Measurements from ENCODE around the gene DNAJB1. TPM values are rescaled to one million over a fixed set of nuclear protein-coding genes. Genes with fewer than 3 reads are reported as not detected.
"Not testable (repeated sequence)": the region's sequence is repeated elsewhere in the genome, so short reads cannot be mapped to it uniquely, and the experiment has no call there.

Gene DNAJB1
- polyA plus RNA-seq (ENCODE audit: insufficient read length in 4 of 4): 100 to 1,000 TPM in 2 of 4 donors, 10 to 100 TPM in 2; 91.5 to 104 (median 101) TPM

DNA sequence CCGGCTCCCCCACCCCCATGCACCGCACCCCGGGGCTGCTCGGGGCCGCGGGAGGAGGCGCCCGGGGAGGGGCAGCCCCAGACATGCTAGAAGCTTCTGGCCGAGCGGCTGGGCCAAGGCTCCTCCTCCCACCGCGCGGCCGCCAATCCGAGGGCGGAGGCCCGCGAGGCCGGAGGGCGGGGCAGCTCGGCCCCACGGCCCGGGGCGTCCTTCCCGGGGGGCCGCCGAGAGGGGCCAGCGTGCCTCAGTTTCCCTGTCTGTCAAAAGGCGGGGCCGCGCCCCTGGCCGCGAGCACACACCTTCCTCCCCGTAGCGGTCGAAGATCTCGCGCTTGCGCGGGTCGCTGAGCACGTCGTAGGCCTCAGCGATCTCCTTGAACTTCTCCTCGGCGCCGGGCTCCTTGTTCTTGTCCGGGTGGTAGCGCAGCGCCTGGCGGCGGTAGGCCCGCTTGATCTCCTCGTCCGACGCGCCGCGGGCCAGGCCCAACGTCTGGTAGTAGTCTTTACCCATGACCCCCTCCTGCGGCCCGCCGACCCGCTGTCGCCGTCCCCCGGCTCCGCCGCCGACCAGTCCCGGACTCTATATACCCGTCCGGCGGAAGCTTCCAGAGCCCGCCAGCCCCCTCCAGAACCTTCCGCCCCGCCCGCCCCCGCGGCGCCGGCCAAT, at the start of gene DNAJB1:
TSS of gene DNAJB1 (minus strand) at position 558 of the 666 bp plus-strand sequence. CDS start at position 510, 48 bp downstream.
- peak in 1 of 4 donors; percentile 64 for DNase-seq (ENCODE audit: low read depth in 4 of 4, low spot score in 2 of 4)

GRCh38 chr19:14567079-14567478, 48.9 kb upstream of the DNAJB1 start:
- DNase-seq (ENCODE audit: low read depth in 4 of 4, low spot score in 2 of 4): no peak

GRCh38 chr19:14566712-14567077, 48.5 kb upstream of the DNAJB1 start:
- no peak for DNase-seq (ENCODE audit: low read depth in 4 of 4, low spot score in 2 of 4)

DNA sequence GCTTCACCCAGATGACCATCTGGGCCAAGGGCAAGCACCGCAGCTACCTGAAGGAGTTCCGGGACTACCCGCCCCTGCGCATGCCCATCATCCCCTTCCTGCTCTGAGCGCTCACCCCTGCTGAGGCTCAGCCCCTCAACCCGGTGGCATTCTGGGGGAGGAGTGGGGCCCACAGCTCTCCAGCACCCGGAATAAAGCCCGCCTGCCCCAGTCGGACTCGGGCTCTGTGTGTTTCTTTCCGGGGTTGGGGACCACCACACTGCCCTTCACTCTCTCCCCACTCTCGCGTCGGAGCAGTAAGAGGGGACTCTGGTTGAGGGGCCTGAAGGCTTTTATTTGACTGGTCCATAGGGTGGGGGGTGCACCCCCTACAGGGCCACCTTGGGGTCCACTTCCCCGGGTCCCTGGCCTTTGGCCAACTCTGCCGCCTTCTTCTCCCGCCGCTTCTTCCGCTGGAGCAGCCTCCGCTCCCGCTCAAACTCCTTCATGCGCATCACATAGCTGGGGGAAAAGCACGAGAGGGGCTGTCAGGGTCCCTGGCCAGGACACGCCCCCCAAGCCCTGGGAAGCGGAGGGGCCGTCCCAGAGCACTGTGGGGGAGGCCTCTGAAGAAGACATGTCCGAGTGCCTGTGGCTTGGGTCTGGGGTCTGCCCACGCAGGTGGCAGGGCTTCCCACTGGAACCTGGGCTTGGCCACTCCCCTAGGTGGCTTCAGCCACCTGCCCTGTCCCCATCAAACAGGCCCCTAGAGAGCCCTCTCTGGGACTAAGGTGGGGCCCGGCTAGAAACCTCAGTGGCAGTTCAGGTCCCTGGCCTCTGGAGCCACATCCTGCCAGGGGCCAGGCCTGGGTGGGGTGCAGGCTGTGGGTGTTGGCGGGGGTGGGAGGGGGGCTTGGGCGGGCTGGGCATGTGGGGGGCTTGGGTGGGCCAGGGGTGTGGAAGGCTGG, 47.8 kb upstream of the DNAJB1 start:
- no peak for DNase-seq (ENCODE audit: low read depth in 4 of 4, low spot score in 2 of 4)

GRCh38 chr19:14565298-14565679, 47.1 kb upstream of the DNAJB1 start:
- DNase-seq (ENCODE audit: low read depth in 4 of 4, low spot score in 2 of 4): no peak

GRCh38 chr19:14564652-14565297, 46.6 kb upstream of the DNAJB1 start:
- DNase-seq (ENCODE audit: low read depth in 4 of 4, low spot score in 2 of 4): not testable (repeated sequence)

DNA sequence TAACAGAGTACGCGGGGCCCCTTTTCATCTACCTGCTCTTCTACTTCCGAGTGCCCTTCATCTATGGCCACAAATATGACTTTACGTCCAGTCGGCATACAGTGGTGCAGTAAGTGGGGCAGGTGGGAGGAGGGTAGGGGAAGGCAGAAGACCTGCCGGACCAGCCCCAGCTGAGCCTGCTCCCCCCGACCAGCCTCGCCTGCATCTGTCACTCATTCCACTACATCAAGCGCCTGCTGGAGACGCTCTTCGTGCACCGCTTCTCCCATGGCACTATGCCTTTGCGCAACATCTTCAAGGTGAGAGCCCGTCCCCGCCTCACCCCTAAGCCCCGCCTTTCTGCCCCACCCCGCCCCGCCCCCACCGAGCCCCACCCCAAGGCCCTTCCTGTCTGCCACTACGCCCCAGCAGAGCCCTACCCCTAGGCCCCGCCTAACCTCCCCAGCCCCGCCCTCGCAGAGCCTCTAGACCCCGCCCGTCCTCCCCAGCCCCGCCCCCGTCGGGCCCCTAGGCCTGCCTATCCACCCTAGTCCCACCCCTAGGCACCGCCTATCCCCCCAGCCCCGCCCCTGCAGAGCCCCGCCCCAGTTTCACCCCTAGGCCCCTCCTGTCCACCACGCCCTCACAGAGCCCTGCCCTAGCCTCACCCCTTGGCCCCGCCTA, 45.9 kb upstream of the DNAJB1 start:
- no peak for DNase-seq (ENCODE audit: low read depth in 4 of 4, low spot score in 2 of 4)

DNA sequence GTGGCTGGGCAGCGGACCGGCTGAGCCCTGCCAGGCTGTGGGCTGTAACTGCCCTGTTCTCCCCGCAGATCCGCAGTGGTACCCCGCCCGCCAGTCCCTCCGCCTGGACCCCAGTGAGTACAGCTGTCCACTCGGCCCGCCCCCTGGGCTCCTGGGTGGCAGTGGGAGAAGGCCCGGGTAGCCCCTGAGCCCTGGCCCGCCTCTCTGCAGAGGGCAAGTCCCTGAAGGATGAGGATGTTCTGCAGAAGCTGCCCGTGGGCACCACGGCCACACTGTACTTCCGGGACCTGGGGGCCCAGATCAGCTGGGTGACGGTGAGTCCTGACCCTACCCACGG, 45.4 kb upstream of the DNAJB1 start:
- no peak for DNase-seq (ENCODE audit: low read depth in 4 of 4, low spot score in 2 of 4)

GRCh38 chr19:14562660-14563589, 44.7 kb upstream of the DNAJB1 start:
- no peak for DNase-seq (ENCODE audit: low read depth in 4 of 4, low spot score in 2 of 4)

DNA sequence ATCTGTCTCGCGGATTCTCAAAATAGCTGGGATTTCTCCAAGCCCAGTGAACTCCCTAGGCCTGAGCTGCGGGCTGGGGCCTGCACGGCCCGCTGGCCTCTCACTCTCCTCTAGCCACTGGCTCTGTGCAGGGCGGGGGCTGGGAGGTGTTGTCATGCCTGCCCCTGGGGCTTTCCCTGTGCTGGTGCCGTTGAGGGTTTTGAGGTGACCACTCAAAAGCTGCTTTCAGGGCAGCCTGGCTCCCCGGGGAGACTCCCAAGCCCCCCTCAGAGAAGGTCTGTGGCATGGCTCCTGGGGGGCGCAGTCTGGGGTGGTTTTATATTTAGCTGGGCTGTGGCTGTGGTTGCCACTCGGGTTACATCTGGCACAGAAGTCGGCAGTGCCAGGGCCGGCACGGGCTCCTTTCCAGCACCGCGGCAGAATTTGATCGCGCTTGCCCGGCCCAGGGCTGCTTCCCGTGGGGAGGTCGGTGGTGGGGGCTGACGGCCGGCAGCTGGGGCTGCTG, 43.7 kb upstream of the DNAJB1 start:
- no peak for DNase-seq (ENCODE audit: low read depth in 4 of 4, low spot score in 2 of 4)

GRCh38 chr19:14561249-14561648, 43.1 kb upstream of the DNAJB1 start:
- DNase-seq (ENCODE audit: low read depth in 4 of 4, low spot score in 2 of 4): no peak

GRCh38 chr19:14560776-14561108, 42.5 kb upstream of the DNAJB1 start:
- DNase-seq (ENCODE audit: low read depth in 4 of 4, low spot score in 2 of 4): no peak

GRCh38 chr19:14559916-14560775, 41.9 kb upstream of the DNAJB1 start:
- no peak for DNase-seq (ENCODE audit: low read depth in 4 of 4, low spot score in 2 of 4)

DNA sequence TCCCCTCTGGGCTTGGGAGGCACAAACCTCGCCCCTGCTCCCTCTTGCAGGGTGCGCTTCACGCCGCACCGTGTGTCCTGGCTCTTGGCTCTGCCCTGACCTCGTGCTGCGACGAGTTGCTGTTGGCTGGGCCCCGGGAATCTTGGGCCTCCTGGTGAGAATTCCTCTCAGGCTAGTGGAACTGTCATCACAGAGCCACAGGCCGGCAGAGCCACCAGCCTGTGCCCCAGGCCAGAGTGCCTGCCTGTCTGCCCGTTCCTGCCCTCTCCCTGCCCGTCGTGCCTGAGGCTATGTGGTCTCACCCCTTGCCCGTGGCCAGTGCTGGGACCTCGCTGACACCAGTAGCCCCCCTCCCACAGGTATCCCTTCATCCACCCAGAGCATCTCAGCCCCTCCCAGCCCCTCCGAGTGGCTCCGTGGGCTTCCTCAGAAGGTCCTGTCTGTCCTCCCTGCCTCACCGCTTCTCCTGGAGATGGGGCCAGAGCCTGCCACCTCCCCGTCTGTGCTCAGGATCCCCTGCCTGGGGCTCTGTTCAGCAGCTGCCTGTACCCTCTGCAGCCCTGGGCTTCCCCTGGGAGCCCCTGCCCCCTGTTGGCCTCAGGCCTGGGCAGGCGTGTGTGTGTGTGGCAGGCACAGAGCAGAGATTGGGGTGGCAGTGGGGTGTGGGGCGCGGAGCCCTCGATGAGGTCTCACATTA, 40.3 kb upstream of the DNAJB1 start:
- DNase-seq (ENCODE audit: low read depth in 4 of 4, low spot score in 2 of 4): no peak

- DNase-seq (ENCODE audit: low read depth in 4 of 4, low spot score in 2 of 4): no peak
Measured at GRCh38 chr19:14556662-14557188, 38.5 kb upstream of the DNAJB1 start.

GRCh38 chr19:14555918-14556661, 37.9 kb upstream of the DNAJB1 start:
- DNase-seq (ENCODE audit: low read depth in 4 of 4, low spot score in 2 of 4): no peak

DNA sequence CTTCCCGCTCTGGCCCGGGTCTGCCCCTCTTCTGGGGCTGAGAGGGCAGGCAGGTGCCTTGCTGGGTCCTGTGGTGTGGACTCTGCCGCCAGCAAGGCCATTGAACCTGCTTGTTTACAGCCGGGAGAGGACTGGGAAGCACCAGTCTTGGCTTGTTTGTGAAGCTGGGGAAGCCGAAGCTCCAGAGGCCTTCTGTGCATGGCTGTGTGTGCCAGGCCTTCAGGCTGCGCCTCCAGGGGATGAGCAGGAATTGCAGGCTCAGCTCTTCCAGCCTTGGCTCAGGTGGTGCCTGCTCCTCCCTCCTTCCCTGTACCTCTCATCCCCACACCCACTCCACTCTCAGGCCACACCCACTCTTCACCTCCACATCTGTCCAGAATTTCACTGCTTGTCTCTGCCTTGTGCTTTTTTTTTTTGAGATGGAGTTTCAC, 36.2 kb upstream of the DNAJB1 start:
- DNase-seq (ENCODE audit: low read depth in 4 of 4, low spot score in 2 of 4): no peak

All from left renal cortex interstitium (tissue), 4 donors.